HG02870 (cell line): Measurements from ENCODE around the gene MARVELD2.
A peak's percentile ranks its signal among the peaks of the same experiment; 100 is the strongest.
"Not testable (repeated sequence)": the region's sequence is repeated elsewhere in the genome, so short reads cannot be mapped to it uniquely, and the experiment has no call there.

Source experiments
- ATAC-seq: cut with Tn5 transposase; IDR thresholded peaks from one replicate; pipeline ENCODE4 v1.9.1; 2021; ENCODE audit warnings: mild to moderate bottlenecking, moderate library complexity; ENCODE audit not compliant: unreplicated experiment

MARVELD2 gene

DNA sequence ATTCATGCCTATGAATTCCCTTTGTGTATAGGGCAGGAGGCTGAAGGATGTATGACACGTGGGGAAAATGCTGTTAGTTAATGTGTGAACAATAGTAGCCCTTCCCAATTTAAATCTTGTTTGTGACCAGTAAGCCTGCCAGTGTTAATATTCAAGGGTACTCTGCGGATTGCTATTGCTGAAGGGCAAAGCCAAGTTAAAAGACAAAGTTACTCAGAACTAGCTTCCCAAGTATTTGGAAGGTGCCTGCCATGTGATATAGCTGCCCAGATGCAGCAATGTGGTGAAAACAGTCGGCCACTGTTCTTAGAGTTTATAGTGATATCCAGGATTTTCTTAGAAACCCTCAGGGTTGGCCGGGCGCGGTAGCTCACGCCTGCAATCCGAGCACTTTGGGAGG, 34.6 kb downstream of the MARVELD2 start:
- no peak for ATAC-seq

DNA sequence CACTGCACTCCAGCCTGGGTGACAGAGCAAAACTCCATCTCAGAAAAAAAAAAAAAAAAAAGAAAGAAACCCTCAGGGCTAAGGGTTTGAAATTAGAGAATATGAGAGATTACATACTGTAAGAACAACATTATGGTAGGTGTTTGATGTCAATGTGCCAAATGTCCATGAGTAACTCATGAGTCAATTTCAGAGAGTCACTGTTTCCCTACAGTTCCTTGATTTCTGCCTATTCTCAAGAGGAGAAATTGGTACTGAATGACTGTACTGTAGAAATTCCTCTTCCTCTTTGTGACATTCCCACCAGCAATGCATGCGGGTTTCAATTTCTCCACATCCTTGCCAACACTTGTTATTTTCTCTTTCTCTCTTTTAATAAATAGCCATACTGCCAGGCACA, 35.2 kb downstream of the MARVELD2 start:
- ATAC-seq = no peak

DNA sequence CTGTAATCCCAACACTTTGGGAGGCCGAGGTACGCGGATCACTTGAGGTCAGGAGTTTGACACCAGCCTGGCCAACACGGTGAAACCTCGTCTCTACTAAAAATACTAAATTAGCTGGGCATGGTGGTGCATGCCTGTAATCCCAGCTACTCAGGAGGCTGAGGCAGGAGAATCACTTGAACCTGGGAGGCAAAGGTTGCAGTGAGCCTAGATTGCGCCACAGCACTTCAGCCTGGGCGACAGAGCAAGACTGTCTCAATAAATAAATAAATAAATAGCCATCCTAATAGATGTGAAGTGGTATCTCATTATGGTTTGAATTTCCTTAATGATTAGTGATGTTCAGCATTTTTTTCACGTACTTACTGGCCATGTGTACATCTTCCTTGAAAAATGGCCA, 35.6 kb downstream of the MARVELD2 start:
- not testable (repeated sequence) for ATAC-seq

DNA sequence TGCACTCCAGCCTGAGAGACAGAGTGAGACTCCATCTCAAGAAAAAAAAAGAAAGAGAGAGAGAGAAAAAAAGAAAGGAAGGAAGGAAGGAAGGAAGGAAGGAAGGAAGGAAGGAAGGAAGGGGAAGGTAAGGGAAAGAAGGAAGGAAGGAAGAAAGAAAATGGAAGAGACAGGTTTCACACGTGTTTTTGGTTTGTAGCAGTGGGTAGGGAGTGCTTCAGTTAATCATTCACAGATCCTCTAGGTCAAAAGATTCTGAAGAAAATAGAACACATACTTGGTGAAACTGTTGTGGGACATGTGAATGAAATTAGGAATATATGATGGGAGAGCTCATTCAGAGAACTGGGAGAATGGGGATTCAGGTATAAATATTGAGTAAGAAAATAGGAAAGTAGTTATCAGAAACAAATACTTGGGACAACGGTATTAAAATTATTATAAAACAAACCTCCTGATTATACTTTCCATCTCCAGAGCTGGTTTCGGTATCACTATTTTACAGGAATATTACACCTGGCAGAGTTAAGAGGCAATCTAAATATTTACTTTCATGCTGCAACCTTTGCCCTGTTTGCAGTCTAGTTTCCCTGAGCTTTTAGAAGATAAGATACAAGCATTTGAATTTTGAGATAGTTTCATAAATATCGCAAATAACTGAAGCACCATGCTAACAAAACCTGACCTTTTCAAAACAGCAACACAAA, 37.2 kb downstream of the MARVELD2 start:
- no peak for ATAC-seq

DNA sequence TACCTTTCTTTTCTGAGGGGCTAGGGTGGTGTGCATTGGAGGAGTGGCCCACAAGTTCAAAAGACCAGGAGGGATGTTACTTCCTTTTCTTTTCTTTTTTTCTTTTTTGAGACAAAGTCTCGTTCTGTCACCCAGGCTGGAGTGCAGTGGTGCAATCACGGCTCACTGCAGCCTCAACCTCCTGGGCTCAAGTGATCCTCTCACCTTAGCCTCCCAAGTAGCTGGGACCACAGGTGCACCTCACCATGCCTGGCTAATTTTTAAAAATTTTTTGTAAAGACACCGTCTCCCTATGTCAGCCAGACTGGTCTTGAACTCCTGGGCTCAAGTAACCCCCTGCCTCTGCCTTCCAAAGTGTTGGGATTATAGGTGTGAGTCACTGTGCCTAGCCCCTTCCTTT, 38.6 kb downstream of the MARVELD2 start:
- ATAC-seq = not testable (repeated sequence)

DNA sequence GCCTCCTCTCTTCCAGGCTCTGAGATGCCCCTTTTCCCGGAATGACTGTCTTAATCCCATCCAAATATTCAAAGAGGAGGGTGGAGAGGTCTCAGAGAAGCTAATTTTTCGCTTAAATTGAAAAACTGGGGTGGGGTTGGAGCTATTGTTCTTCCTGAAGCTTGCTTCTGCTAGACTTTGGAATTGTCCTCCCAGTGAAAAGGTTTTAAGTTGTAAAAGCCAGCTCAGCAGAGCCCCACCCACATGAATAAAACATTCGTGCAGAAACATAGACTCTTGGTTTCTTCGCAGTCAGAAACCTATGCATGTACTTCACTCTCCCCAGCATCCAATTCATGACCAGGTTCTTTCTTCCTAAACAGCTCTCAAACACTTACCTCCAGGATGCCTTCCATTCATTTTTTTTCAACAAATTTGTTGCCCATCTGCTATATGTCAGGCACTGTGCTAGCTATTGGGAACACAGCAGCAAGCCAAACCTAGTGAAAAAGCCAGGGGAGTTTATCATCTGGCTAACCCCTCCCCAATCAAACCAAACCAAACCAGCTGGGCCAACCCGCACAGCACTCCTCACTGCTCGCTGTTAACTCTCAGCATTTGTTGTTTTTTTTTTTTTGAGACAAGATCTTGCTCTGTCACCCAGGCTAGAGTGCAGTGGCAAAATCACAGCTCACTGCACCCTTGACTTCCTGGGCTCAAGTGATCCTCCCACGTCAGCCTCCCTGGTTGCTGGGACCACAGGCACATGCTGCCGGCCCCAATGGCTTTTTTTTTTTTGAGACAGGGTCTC, 39.7 kb downstream of the MARVELD2 start:
- ATAC-seq = no peak

DNA sequence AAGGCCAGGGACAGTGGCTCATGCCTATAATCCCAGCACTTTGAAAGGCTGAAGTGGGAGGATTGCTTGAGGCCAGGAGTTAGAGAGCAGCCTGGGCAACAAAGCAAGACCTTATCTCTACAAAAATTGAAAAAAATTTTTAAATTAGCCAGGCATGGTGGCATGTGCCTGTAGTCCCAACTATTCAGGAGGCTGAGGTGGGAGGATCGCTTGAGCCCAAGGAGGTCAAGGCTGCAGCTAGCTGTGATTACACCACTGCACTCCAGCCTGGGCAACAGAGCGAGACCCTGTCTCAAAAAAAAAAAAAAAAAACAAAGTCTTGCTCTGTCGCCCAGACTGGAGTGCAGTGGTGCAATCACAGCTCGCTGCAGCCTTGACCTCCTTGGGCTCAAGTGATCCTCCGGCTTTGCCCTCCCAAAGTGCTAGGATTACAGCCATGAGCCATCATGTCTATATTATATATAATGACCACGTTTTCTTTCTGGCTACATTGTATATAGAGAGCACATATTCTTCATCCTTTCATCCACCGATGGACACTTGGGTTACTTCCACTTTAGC, 40.6 kb downstream of the MARVELD2 start:
- not testable (repeated sequence) for ATAC-seq

DNA sequence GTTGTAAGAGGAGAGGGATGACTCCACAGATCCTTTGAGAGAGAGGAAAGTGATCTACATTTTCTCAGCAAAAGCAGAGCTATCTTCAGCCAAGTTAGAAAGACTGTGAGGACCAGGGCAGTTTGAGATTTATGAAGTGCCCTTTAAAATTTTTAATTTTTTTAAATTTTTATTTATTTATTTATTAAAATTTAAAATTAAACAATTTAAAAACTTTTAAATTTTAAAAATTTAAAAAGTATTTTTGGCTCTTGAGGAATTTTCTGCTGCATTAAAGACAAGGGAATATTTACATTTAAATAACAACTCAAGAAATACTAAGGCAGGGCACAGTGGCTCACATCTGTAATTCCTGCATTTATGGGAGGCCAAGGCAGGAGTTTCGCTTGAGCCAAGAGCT, 47.3 kb downstream of the MARVELD2 start:
- ATAC-seq = no peak

DNA sequence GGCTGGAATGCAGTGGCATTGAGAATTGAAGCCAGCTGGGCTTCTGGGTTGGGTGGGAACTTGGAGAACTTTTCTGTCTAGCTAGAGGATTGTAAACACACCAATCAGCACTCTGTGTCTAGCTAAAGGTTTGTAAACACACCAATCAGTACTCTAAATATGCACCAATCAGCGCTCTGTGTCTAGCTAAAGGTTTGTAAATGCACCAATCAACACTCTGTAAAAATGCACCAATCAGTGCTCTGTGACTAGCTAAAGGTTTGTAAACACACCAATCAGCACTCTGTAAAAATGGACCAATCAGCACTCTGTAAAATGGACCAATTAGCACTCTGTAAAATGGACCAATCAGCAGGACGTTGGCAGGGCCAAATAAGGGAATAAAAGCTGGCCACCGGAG, 51.5 kb downstream of the MARVELD2 start:
- not testable (repeated sequence) for ATAC-seq

DNA sequence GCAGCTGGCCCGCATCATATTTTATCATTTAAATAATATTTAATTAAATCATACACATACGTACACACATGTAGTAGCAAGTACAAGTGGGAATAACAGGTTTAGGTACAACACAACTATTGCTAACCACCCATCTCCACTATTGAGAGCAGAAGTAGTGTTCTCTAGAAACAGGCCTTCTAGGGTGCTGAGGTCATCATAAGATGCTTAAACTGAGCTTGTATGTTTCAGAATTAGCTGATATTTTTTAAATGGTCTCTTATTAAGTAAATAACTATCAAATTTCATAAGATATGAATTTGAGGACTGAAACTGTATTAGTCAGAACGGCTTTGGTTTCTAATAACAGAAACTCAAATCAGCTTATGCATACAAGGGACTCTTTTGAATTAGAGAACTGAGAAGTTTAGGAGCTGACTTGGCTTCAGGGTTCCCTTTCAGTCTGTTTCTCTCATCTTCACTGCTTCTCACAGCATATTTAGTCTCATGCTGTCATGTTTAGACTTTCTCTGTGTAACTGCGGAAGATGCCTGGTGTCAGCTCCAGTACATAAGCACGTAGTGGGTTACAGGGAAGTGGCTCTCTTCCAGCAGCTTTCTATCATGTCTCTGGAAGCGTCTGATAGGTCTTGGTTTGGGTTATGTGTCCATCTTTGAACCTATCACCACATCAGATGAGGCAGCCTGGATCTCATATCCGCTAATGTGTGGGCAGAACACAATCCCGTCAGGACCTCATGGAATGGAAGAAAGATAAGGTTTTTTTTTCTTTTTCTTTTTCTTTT, 52.7 kb downstream of the MARVELD2 start:
- peak; percentile 94 for ATAC-seq

DNA sequence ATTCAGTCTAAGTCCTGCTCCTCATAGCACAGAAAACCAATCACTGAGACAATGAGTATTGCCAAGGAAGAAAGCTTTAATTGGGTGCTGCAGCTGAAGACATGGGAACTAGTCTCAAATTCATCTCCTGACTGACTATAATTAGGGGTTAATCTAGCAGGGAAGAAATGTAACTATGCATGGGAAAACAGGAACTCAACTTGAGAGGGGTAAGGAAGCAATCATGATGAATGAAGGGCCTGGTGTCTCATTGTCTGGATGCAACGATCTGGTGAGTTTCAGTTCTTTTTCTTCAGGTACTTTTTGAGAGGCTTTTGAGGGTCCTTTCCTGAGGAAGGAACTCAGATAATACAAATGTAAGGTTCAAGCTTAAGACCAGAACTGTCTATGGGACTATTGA, 53.7 kb downstream of the MARVELD2 start:
- ATAC-seq = no peak

DNA sequence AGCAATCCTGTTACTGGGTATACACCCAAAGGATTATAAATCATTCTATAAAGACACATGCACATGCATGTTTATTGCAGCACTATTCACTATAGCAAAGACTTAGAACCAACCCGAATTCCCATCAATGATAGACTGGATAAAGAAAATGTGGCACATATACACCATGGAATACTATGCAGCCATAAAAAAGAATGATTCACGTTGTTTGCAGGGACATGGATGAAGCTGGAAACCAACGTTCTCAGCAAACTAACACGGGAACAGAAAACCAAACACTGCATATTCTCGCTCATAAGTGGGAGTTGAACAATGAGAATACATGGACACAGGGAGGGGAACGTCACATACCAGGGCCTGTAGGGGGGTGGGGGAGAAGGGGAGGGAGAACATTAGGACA, 56.6 kb downstream of the MARVELD2 start:
- ATAC-seq = not testable (repeated sequence)

DNA sequence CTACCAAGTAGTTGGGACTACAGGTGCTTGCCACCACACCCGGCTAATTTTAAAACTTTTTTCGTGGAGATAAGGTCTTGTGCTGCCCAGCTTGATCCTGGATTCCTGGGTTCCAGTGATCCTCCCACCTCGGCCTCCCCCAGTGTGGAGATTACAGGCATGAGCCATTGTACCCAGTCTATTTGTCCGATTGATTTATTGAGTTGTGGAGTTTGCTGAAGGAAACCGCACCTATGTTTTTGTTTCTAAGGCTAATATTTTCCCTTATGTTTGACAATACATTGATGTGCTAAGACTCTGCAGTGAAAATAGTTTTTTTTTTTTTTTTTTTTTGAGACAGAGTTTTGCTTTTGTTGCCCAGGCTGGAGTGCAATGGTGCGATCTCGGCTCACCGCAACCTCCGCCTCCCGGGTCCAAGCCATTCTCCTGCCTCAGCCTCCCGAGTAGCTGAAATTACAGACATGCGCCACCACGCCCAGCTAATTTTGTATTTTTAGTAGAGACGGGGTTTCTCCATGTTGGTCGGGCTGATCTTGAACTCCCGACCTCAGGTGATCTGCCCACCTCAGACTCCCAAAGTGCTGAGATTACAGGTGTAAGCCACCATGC, 57.7 kb downstream of the MARVELD2 start:
- not testable (repeated sequence) for ATAC-seq

DNA sequence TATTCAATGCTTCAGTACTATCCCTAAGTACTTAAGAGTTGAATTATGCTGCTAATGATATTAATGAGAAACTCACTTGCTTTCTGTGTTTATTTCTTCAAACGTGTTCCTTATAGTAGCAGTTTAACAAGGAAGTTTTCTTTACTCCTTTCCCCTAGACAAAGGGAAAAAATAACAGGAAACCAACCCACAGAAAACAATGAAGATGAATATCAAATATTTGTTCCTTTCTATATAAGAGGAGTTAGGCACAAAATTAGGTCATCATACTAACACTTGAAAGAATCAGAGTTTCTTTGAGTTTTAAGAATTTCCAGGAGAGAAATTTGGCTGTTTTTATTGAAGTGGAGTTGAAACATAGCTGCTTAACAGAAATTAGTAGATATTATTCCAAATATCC, 62.3 kb downstream of the MARVELD2 start:
- no peak for ATAC-seq

DNA sequence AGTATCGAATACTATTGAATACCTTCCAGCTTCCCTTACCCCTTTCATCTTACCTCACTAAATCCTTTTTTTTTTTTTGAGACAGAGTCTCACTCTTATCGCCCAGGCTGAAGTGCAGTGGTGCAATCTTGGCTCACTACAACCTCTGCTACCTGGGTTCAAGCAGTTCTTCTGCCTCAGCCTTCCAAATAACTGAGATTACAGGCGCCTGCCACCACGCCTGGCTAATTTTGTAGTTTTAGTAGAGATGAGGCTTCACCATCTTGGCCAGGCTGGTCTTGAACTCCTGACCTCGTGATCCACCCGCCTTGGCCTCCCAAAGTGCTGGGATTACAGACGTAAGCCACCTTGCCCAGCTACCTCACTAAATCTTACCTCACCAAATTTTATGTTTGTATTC, 63.4 kb downstream of the MARVELD2 start:
- not testable (repeated sequence) for ATAC-seq

DNA sequence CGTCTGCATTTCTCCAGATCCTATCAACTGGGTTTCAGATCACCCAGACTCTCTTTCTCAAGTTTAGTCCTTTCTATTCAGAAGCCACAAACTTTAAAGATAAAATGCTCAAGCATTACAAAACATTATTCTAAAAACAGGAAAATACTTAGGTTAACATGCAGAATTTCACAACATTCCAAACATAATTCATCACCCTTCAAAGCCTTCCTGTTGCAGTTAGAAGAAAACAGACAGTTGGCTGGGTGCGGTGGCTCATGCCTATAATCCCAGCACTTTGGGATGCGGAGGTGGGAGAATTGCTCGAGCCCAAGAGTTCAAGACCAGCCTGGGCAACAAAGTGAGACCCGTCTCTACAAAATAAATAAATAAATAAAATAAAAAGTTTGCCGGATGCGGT, 70.0 kb downstream of the MARVELD2 start:
- ATAC-seq = no peak

DNA sequence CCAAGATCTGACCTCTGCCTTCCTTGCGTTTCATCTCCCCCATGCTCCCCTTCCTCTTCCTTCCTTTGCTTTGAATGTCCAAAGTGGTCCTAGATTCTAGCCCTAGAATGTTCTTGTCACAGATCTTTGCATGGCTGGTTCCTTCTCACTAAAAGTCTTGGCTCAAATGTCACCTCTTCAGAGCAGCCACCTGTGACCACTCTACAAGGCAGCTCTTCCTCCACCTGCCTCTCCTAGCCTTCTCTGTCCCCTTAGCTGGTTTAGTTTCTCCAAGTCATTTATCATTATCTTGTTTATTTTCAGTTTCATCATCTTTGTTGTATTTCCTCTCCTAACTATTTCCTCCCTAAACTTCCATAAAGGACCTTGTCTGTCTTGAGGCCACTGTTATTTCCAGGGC, 70.6 kb downstream of the MARVELD2 start:
- ATAC-seq = no peak

DNA sequence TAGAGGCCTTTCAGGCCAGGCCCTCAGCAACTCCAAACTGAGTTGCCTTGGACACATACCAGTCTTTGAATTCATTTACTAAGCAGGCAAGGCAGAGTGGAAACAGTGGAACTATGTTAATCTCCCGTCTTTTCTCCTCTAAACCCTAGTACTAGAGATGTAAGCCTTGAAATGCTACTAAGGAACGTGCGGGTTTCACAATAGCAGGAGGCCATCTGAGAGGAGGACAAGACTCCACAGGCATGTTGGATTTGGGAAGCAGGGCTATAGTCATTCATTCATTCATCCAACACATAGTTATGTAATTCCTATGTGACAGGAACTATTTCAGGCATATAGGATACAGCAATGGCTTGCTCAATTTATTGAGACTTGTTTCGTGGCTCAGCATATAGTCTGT, 74.3 kb downstream of the MARVELD2 start:
- ATAC-seq = no peak

DNA sequence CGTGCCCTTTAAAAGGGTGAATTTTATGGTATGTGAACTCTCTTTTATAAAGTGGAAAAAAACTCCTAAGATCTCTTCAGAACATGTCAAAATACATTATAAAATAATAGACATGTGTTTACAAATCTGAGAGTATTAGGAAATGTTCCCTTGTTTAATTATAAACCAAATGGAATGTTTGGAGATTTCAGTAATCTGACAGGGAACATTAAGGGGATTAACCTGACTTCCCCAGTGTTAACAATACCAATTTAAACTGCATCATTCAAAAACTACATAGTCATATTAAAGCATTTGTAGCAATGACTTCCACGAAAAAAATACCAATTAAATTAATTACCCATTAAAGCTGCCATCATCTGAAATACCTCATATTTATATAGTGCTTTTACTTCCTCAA, 76.1 kb downstream of the MARVELD2 start:
- ATAC-seq = no peak

DNA sequence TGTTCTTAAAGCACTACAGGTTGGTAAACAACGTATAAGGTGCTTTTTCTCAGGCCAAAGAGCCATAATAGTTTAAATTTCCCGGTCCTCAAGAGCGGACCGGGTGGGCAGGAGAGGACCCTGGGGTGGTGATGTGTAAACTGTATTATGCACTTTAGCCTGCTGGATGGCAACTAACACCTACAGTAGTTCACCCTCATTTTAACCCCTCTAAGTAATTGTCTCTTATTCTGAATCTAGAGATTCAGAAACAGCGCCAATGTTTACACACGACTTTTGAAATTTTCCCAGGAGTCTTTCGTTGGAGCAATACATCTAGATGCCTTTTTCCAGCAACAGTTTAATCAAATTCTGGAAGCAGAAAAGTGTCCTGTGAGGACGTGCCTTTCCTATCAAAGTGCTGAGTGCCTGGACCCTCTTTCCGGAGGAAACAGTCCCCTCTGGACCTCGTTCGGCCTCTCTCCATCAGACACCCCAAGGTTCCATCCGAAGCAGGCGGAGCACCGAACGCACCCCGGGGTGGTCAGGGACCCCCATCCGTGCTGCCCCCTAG, 77.0 kb downstream of the MARVELD2 start:
- no peak for ATAC-seq
